HepG2 (cell line): ENCODE results near the gene PDGFRA. TPM values are rescaled to one million over a fixed set of nuclear protein-coding genes. Genes with fewer than 3 reads are reported as not detected.
"Not testable (repeated sequence)": the region's sequence is repeated elsewhere in the genome, so short reads cannot be mapped to it uniquely, and the experiment has no call there.

Experiments
- ATAC-seq: fragments of 200-7000 bp; cut with Tn5 transposase; 3 replicates; pipeline ENCODE4 v1.9.1; 2020; ENCODE audit warnings: mild to moderate bottlenecking, moderate library complexity
- BruUV-seq: library from RNA; stranded (reverse); fragments of 400-500 nt; replicated peaks from 2 replicates; lab custom pipeline; 2021; lab: Mats Ljungman, UMichigan
- CTCF ChIA-PET: fragments of 300-600 bp; formaldehyde crosslinking; extraction: SDS; loops from one replicate; lab custom pipeline; 2021; ENCODE audit warnings: low total read pairs, inconsistent platforms, low intra/inter-chr PET ratio; lab: Yijun Ruan, JAX
- POLR2A ChIA-PET: fragments of 350-600 bp; sonication (Branson Sonifier 250); formaldehyde crosslinking; loops from one replicate; lab custom pipeline; 2020; ENCODE audit warnings: antibody characterized with exemption, inconsistent platforms; lab: Yijun Ruan, JAX
- DNase-seq: peaks from one replicate; pipeline ENCODE4 v3.0.0-alpha.2; 2015; ENCODE audit warnings: low spot score
- FAIRE-seq: peaks from 3 replicates; lab custom pipeline; 2011; peaks lifted over from hg19 to GRCh38; lab: Jason Lieb, UNC
- H2AFZ ChIP-seq: one replicate; pipeline ENCODE4 v1.6.1; 2011; ENCODE audit warnings: low read length, inconsistent platforms
- H3K27ac ChIP-seq: fragments of 300-600 bp; 3 replicates; pipeline ENCODE4 v1.8.0; 2011; ENCODE audit warnings: mixed run types, mild to moderate bottlenecking, mixed read lengths, low read length, inconsistent platforms; ENCODE audit not compliant: insufficient read depth; ENCODE audit errors: extremely low read length
- H3K27me3 ChIP-seq, 2 experiments: fragments of 200-600 bp in 1 of 2; 2 replicates in 1 of 2; 3 replicates in 1 of 2; pipeline versions ENCODE4 v1.6.0 to v1.8.0; 2011; ENCODE audit warnings: low read length in 2 of 2, mild to moderate bottlenecking in 2 of 2, moderate library complexity in 2 of 2, inconsistent platforms in 1 of 2; ENCODE audit not compliant: insufficient read depth in 2 of 2, control insufficient read depth in 1 of 2
- H3K36me3 ChIP-seq, 2 experiments: fragments of 200-600 bp in 1 of 2; replicated peaks in 1 of 2; 2 replicates in 1 of 2; 3 replicates in 1 of 2; pipeline versions ENCODE4 v1.5.1 to v1.8.0; 2011; ENCODE audit warnings: low read length in 2 of 2, inconsistent platforms in 1 of 2; ENCODE audit not compliant: insufficient read depth in 2 of 2, control insufficient read depth in 1 of 2
- H3K4me1 ChIP-seq: 2 replicates; pipeline ENCODE4 v1.5.1; 2012; ENCODE audit warnings: low read length, inconsistent platforms; ENCODE audit not compliant: insufficient read depth
- H3K4me2 ChIP-seq: 2 replicates; pipeline ENCODE4 v1.6.0; 2011; ENCODE audit warnings: low read depth, low read length, inconsistent platforms
- H3K4me3 ChIP-seq, 3 experiments: fragments of 200-600 bp in 1 of 3; sonication (generic), shearing (Covaris generic) in 1 of 3; replicated peaks in 1 of 3; 2 replicates each; pipeline ENCODE4 v1.5.1; 2011 to 2016; ENCODE audit warnings: low read length in 3 of 3, inconsistent platforms in 2 of 3, low read depth in 2 of 3, mild to moderate bottlenecking in 2 of 3, control low read depth in 1 of 3, mixed read lengths in 1 of 3; ENCODE audit not compliant: insufficient read depth in 1 of 3
- H3K79me2 ChIP-seq: one replicate; pipeline ENCODE4 v1.6.1; 2011; ENCODE audit warnings: low read length, inconsistent platforms; ENCODE audit not compliant: insufficient read depth
- H3K9ac ChIP-seq: 2 replicates; pipeline ENCODE4 v1.6.0; 2011; ENCODE audit warnings: mild to moderate bottlenecking, low read depth, low read length, inconsistent platforms; ENCODE audit not compliant: insufficient read depth
- H3K9me3 ChIP-seq: 2 replicates; pipeline ENCODE4 v1.5.1; 2012; ENCODE audit warnings: mild to moderate bottlenecking, low read length
- H4K20me1 ChIP-seq: 2 replicates; pipeline ENCODE4 v1.6.0; 2011; ENCODE audit warnings: inconsistent platforms, mild to moderate bottlenecking, low read length, moderate library complexity; ENCODE audit not compliant: insufficient read depth
- CEBPZ ChIP-seq: IDR thresholded peaks from 2 replicates; pipeline ENCODE4 v1.6.1; 2012; ENCODE audit warnings: low read length, improper control_type of control experiment
- LBX2 ChIP-seq: sonication (generic); formaldehyde crosslinking; IDR thresholded peaks from 2 replicates; pipeline ENCODE4 v1.5.0; 2020; ENCODE audit warnings: missing genetic modification reagents, mild to moderate bottlenecking, borderline replicate concordance
- MLXIP ChIP-seq: sonication (generic); formaldehyde crosslinking; IDR thresholded peaks from 2 replicates; pipeline ENCODE4 v1.9.0; 2021; ENCODE audit warnings: missing genetic modification reagents, borderline replicate concordance
- MTA1 ChIP-seq: sonication (generic); formaldehyde crosslinking; IDR thresholded peaks from 2 replicates; pipeline ENCODE4 v1.4.0; 2020; ENCODE audit warnings: missing genetic modification reagents, mild to moderate bottlenecking, borderline replicate concordance
- NFYB ChIP-seq: sonication (generic); formaldehyde crosslinking; IDR thresholded peaks from 2 replicates; pipeline ENCODE4 v1.4.0; 2020; ENCODE audit warnings: missing genetic modification reagents
- NONO ChIP-seq, 2 experiments: fragments of 450-650 bp in 1 of 2; sonication (generic) in 1 of 2; formaldehyde crosslinking in 1 of 2; IDR thresholded peaks in 1 of 2; conservative IDR thresholded peaks in 1 of 2; 2 replicates each; pipeline versions ENCODE4 v1.6.1 to v1.8.0; 2017 to 2022; ENCODE audit warnings: mild to moderate bottlenecking in 1 of 2, missing genetic modification reagents in 1 of 2, moderate library complexity in 1 of 2
- RNF2 ChIP-seq: fragments of 450-650 bp; conservative IDR thresholded peaks from 2 replicates; pipeline ENCODE4 v1.6.1; 2016; ENCODE audit warnings: low read depth
- ZNF280B ChIP-seq: sonication (generic); formaldehyde crosslinking; IDR thresholded peaks from 2 replicates; pipeline ENCODE4 v1.5.0; 2020; ENCODE audit warnings: missing genetic modification reagents, mild to moderate bottlenecking, borderline replicate concordance
- WGBS: methylation state at CpG from one replicate; pipeline ENCODE4 v1.1.6; 2017; ENCODE audit warnings: low lambda C conversion rate; 5-methylcytosine and 5-hydroxymethylcytosine counted together
- in situ Hi-C: cut with HindIII; loops from 2 replicates; pipeline ENCODE4 v1.10.0; 2017; ENCODE audit warnings: low pct_unique_long_range_greater_than_20kb; ENCODE audit not compliant: extremely low pct_ligation_motif_present
- intact Hi-C: fragments of 100-400 bp; cut with micrococcal nuclease; formaldehyde crosslinking; loops from one replicate; pipeline ENCODE4 v1.10.0; 2022; ENCODE audit not compliant: unreplicated experiment
- polyA plus RNA-seq, 8 experiments: library from polyadenylated mRNA; depleted of rRNA in 3 of 8; stranded (reverse) in 7 of 8; unstranded in 1 of 8; fragments of >200 nt; fragmentation: Illumina TruSeq in 4 of 8; extraction: Trizol in 4 of 8; gene quantifications; 2 replicates each; pipeline versions ENCODE4 v1.2.1 to v1.2.3, GENCODE V29; 2011 to 2016; ENCODE audit warnings: low read depth in 4 of 8, missing spikeins in 1 of 8, mixed read lengths in 1 of 8; ENCODE audit not compliant: insufficient read depth in 1 of 8
- total RNA-seq, 5 experiments: library from RNA; depleted of rRNA; stranded (reverse); fragments of >200 nt; fragmentation: Illumina TruSeq; extraction: Trizol; gene quantifications; 2 replicates each; pipeline ENCODE4 v1.2.3, GENCODE V29; 2016; ENCODE audit warnings: low read depth in 1 of 5

PDGFRA gene
- total and polyA plus RNA-seq, 2 of the 13 experiments (the other 11 are each of a cell fraction or from before 2014, with no cell fraction given), result 0.04 TPM; not detected in 1

GRCh38 chr4:54236316-54236715, 7.2 kb downstream of the PDGFRA start:
- H3K79me2 ChIP-seq, CTCF ChIA-PET, H3K4me2 ChIP-seq, POLR2A ChIA-PET, H3K36me3 ChIP-seq, ATAC-seq, H3K27ac ChIP-seq, BruUV-seq, DNase-seq, FAIRE-seq, H4K20me1 ChIP-seq, H3K9ac ChIP-seq, H3K4me3 ChIP-seq, H2AFZ ChIP-seq: not testable (repeated sequence)
- Histone ChIP-seq H3K9me3 (peaks cover 22% of the 10 kb centered on the region), H3K27me3 (peaks cover 6 to 15% of the 10 kb centered on the region in 2 experiments), H3K4me1 (peaks cover 26% of the 10 kb centered on the region; the same call in 1 of the 2 replicates)
- WGBS, result 34% methylated on average over 7 of the region's 7 CpGs
- intact Hi-C loops (loop anchor here (10.0 kb wide), 1 partner anchor 2002 kb away; no protein-coding TSS in a partner anchor), in situ Hi-C loops (loop anchor here (25.0 kb wide), 3 partner anchors 749 to 1049 kb away; no protein-coding TSS in a partner anchor)

- no peak overlapping the region for H3K4me2 ChIP-seq
- BruUV-seq, result no TSS peak
- no peak overlapping the region for H2AFZ ChIP-seq
- in situ Hi-C loops (loop anchor here (25.0 kb wide), 3 partner anchors 750 to 1050 kb away; no protein-coding TSS in a partner anchor), intact Hi-C loops (loop anchor here (10.0 kb wide), 1 partner anchor 2003 kb away; no protein-coding TSS in a partner anchor)
- H3K27ac ChIP-seq, result no peak overlapping the region
- peaks cover 0 to 4% of the 10 kb centered on the region in 2 experiments; a peak in 1 of 5 replicates for H3K27me3 ChIP-seq
- no peak overlapping the region for H3K4me3 ChIP-seq
- peaks cover 36% of the 10 kb centered on the region for H3K9me3 ChIP-seq
- ChIA-PET CTCF (no interaction called here), POLR2A (no interaction called here)
- no peaks in the 10 kb centered on the region for H3K79me2 ChIP-seq
- DNase-seq (no peak), ATAC-seq (no peak), FAIRE-seq (no peak)
- H3K4me1 ChIP-seq, result peaks cover 12% of the 10 kb centered on the region; the same call in 1 of the 2 replicates
- WGBS, result 0% methylated on average over 2 of the region's 2 CpGs
- no peak overlapping the region for H3K9ac ChIP-seq
- no peaks in the 10 kb centered on the region for H3K36me3 ChIP-seq
- no peaks in the 10 kb centered on the region for H4K20me1 ChIP-seq
- no peak for TF ChIP-seq LBX2 (CRISPR knock-in tag)
- no peak for TF ChIP-seq MLXIP (CRISPR knock-in tag)
- TF ChIP-seq RNF2, result no peak
- TF ChIP-seq ZNF280B (CRISPR knock-in tag), result no peak
- no peak for TF ChIP-seq NONO (IDR thresholded peaks at IDR 0.05)
- TF ChIP-seq NONO (CRISPR knock-in tag; conservative IDR thresholded peaks at IDR 0.05), result no peak
- no peak for TF ChIP-seq CEBPZ
- no peak for TF ChIP-seq MTA1 (CRISPR knock-in tag)
- no peak for TF ChIP-seq NFYB (CRISPR knock-in tag)
These were observed 8.7 kb downstream of the PDGFRA start for GRCh38 chr4:54237770-54238169.
